Subcutaneous abdominal adipose tissue (tissue), 5 donors: ENCODE measurements around the gene HPSE2.
"Not testable (repeated sequence)": the region's sequence is repeated elsewhere in the genome, so short reads cannot be mapped to it uniquely, and the experiment has no call there.

Source experiments
- H3K27ac ChIP-seq: one replicate; pipeline ENCODE4 v1.7.0; 2013; ENCODE audit warnings: low read depth, mild to moderate bottlenecking, inconsistent platforms, low read length, moderate library complexity
- H3K27me3 ChIP-seq, 5 donors: one replicate each; pipeline ENCODE4 v1.7.0; 2013; ENCODE audit warnings: low read length in 5 of 5, inconsistent platforms in 1 of 5; ENCODE audit not compliant: control insufficient read depth in 5 of 5, insufficient read depth in 4 of 5
- H3K36me3 ChIP-seq, 5 donors: one replicate each; pipeline ENCODE4 v1.7.0; 2013; ENCODE audit warnings: low read length in 5 of 5; ENCODE audit not compliant: control insufficient read depth in 5 of 5, insufficient read depth in 5 of 5
- H3K4me1 ChIP-seq, 5 donors: one replicate each; pipeline ENCODE4 v1.7.0; 2013; ENCODE audit warnings: low read length in 5 of 5, mild to moderate bottlenecking in 3 of 5, moderate library complexity in 1 of 5; ENCODE audit not compliant: control insufficient read depth in 5 of 5, insufficient read depth in 5 of 5
- H3K4me3 ChIP-seq, 5 donors: one replicate each; pipeline ENCODE4 v1.7.0; 2013; ENCODE audit warnings: low read length in 5 of 5, low read depth in 1 of 5
- H3K9ac ChIP-seq, 5 donors: one replicate each; pipeline ENCODE4 v1.7.0; 2013; ENCODE audit warnings: low read length in 5 of 5, mild to moderate bottlenecking in 4 of 5, moderate library complexity in 3 of 5
- H3K9me3 ChIP-seq, 5 donors: one replicate each; pipeline ENCODE4 v1.7.0; 2013; ENCODE audit warnings: low read length in 5 of 5; ENCODE audit not compliant: control insufficient read depth in 5 of 5
- donor health status: healthy.
- donor health status: healthy.
- donor health status: healthy.
- donor health status: healthy.
- donor health status: healthy.

The HPSE2 gene

DNA sequence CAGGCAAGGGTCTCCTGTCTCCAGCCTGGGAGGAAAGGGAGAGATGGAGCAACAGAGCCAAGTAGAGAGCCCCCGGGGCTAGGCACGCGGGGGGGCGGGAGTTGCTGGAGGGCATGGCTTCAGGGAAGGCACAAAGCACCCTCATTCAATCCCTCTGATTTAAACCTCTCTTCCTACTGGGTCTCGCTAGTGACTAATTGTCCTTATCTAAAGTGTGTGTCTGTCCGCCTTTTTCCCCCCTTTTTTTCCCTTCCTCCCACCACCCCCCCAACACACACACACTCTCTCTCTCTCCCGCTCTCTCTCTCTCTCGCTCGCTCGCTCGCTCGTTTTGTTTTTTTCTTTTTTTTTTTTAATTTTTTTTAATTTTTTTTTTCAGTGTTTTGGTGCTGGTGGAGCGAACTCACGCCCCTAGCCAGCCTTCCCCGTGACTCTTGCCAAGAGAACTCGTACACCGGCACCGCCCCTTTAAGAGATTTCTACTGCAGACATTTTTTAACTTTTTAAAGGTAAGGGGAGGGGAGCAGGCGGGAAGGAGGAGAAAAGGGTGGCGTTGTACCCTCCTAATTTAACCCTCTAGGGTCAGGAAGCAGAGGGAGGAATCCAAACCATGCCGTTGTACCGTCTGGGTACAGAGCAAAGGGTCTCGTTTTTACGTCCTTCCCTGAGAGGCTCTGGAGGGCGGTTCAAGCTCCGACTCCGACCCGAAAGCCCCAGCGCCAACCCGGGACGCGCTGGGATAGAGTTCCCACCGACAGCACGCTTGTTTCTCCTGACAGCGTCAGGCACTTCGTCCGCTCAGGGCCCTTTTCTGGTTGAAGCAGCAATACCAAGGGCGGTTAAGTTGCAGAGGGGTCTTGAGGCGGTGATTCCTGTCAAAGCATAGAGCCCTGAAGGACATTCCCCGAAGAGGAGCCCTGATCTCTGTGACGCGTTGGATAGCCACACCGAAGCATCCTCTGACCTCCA is at the start of gene HPSE2:
Gene HPSE2 (minus strand): TSS at position 195 of the 969 bp plus-strand sequence.
- H3K9ac ChIP-seq, result peak within 1 kb of the TSS in 4 of 5 donors; percentile 10 to 64 (median 52)
- H3K4me3 ChIP-seq, result peak within 1 kb of the TSS; percentile 70 to 84 (median 79)
- peak within 1 kb of the TSS; percentile 67 for H3K27ac ChIP-seq

DNA sequence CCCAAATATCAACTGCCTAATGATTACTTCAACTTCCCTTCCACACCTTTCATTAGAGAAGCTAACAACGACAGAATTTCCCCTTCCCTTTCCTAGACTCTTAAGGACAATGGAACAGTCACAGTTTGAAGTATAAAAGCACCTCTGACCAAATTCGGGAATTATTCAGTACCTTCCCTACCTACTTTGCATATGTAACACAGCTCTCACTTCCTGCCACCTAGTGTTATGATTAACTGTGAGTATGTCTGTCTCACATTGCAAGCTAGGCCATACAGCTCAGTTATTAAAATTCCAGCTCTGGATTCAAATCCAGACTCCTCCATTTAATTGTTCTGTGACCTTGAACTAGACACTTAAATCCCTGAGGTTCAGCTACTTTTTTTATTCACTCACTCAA is 44.8 kb upstream of the HPSE2 start:
- Histone ChIP-seq H3K27ac (no peak overlapping the region), H3K9ac (no peak overlapping the region), H3K36me3 (no peaks in the 10 kb centered on the region), H3K4me3 (no peak overlapping the region), H3K27me3 (no peaks in the 10 kb centered on the region), H3K9me3 (peaks cover 2 to 7% (median 6%) of the 10 kb centered on the region in 5 donors), H3K4me1 (peaks cover 0 to 2% (median 0%) of the 10 kb centered on the region in 5 donors)

More for the DNA sequence above, at the start of gene HPSE2:
- Histone ChIP-seq H3K27me3 (peaks cover 7 to 53% (median 21%) of the 10 kb centered on the region in 5 donors), H3K36me3 (no peaks in the 10 kb centered on the region), H3K4me1 (peaks cover 7 to 54% (median 48%) of the 10 kb centered on the region in 5 donors), H3K9me3 (no peaks in the 10 kb centered on the region)

DNA sequence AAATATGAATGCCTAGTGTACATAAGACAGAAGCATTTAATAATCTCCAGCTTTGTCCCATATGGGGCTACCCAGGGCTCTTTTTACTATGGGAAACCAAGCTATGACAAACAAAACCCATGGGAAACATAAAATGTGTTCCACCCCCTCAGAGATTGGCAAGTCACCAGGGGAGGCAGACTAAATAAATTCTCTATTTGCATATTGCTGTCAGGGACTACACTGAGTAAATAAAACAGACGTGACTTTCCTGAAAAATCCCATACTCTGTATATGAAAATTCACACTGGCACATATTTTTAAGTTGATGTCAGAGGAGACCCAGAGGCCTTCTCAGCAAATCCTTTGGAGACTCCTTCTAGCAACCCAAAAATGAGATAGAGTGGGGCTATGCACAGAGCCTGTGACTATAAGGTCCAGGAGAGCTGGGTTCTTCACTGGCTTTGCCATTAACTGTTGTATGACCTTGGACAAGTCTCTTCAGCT is 44.0 kb upstream of the HPSE2 start:
- Histone ChIP-seq H3K4me1 (peaks cover 0 to 2% (median 0%) of the 10 kb centered on the region in 5 donors), H3K27ac (peak overlapping the region; percentile 4), H3K9ac (no peak overlapping the region), H3K9me3 (peaks cover 2 to 7% (median 6%) of the 10 kb centered on the region in 5 donors), H3K36me3 (no peaks in the 10 kb centered on the region), H3K4me3 (no peak overlapping the region), H3K27me3 (no peaks in the 10 kb centered on the region)

DNA sequence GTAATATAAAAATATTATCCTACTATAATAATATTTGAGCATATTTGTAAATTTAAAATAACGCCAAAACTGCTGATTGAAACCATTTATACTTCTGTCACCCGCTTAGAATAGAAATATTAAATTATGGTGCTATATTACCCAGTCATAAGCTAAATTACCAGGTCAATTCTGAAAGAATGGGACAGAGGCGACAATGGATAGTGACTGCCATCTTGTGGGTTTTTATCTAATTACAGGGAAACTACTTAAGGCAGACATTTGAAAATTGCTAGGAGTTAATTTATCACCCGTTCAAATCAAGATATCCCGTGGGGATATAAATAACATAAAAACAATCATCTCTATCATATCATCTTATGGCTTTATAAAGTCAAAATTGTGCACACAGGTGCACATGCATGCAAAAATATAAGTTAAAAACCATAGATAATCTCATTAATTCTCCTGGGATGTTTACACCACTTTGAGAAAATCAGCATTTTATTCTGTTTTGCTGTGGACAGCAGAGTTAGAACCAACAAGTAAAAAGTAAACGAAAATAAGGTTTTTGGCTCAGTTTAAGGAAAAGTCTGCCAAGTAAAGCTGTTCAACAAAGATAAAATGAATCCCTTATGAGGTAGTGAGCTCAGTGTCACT is 41.3 kb upstream of the HPSE2 start:
- Histone ChIP-seq H3K9ac (no peak overlapping the region), H3K27ac (no peak overlapping the region), H3K9me3 (no peaks in the 10 kb centered on the region), H3K27me3 (no peaks in the 10 kb centered on the region), H3K4me1 (peaks cover 0 to 2% (median 0%) of the 10 kb centered on the region in 5 donors), H3K36me3 (no peaks in the 10 kb centered on the region), H3K4me3 (no peak overlapping the region)

DNA sequence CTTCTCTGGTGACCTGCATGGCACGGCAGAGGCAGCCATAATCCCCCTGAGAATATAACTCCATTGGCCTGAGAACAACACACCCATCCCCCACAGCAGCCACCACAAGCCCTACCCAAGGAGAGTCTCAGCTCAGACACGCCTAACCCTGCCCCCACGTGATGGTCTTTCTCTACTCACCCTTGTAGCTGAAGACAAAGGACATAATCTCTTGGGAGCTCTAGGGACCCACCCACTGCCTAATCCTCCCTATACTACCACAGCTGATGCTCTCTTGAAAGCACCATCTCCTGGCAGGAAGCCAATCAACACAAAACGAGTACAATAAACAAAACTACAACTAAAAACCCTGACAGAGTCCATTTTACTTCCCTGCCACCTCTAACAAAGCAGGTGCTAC is 30.7 kb upstream of the HPSE2 start:
- H3K9ac ChIP-seq, result no peak overlapping the region
- no peak overlapping the region for H3K4me3 ChIP-seq
- H3K9me3 ChIP-seq, result peaks cover 0 to 4% (median 0%) of the 10 kb centered on the region in 5 donors
- H3K36me3 ChIP-seq, result no peaks in the 10 kb centered on the region
- no peaks in the 10 kb centered on the region for H3K27me3 ChIP-seq
- no peak overlapping the region for H3K27ac ChIP-seq
- H3K4me1 ChIP-seq, result peaks cover 0 to 3% (median 0%) of the 10 kb centered on the region in 5 donors

DNA sequence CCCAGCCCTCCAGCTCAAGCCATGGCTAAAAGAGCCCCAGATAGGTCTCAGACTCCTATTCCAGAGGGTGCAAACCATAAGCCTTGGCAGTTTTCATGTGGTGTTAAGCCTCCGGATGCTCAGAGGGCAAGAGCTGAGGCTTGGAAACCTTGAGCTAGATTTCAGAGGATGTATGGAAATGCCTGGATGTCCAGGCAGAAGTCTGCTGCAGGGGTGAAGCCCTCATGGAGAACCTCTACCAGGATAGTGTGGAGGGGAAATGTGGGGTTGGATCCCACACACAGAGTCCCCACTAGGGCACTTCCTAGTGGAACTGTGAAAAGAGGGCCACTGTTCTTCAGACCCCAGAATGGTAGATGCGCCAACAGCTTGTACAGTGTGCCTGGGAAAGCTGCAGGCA is 13.2 kb upstream of the HPSE2 start:
- H3K36me3 ChIP-seq, result no peaks in the 10 kb centered on the region
- H3K27ac ChIP-seq, result no peak overlapping the region
- peaks cover 0 to 7% (median 3%) of the 10 kb centered on the region in 5 donors for H3K9me3 ChIP-seq
- H3K4me1 ChIP-seq, result no peaks in the 10 kb centered on the region
- H3K9ac ChIP-seq, result no peak overlapping the region
- H3K4me3 ChIP-seq, result no peak overlapping the region
- H3K27me3 ChIP-seq, result no peaks in the 10 kb centered on the region

DNA sequence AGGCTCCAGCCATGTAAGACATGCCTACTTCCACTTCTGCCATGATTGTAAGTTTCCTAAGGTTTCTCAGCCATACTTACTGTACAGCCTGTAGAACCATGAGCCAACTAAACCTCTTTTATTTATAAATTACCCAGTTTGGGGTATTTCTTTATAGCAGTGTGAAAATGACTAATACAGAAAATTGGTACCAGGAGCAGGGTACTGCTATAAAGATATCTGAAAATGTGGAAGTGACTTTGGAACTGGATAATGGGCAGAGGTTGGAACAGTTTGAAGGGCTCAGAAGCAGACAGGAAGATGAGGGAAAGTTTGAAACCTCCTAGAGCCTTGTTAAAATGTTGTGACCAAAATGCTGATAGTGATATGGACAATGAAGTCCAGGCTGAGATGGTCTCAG is 12.2 kb upstream of the HPSE2 start:
- H3K4me1 ChIP-seq, H3K27me3 ChIP-seq, H3K9me3 ChIP-seq, H3K9ac ChIP-seq, H3K27ac ChIP-seq, H3K36me3 ChIP-seq, H3K4me3 ChIP-seq: not testable (repeated sequence)

DNA sequence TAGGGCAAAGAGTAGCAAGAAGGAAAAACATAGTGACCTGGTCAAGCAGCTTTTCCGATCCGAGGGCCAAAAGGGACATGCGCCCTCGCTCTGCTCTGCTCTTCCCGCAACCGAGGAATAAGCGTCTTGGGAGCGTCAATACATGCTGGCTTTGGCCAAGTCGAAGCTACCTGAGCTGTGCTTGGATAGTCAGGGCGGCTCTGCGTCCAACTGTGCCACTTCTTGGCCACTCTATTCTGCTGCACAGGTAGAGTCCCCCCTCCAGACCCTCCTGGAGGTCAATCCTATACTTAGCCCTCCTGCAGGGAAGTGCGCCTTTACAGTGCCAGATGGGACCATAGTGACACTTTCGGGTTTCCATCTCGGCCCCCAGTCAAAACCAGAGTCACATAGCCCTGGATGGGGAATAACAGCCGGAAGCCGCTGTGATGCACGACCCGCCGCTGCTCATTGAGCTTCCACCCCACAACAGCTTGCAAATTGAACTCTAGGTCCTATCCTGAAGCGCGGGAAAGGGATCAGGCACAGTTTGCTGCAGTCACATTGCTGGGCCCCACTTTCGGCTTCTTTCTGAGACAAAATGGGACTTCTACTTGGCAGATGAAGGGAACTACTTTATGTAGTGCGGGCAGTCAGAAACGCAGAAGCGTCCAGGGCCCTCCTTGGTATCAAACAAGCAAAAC is 1.1 kb upstream of the HPSE2 start:
- Histone ChIP-seq H3K27me3 (peaks cover 7 to 53% (median 21%) of the 10 kb centered on the region in 5 donors), H3K4me3 (peak overlapping the region; percentile 50 to 80 (median 74)), H3K9me3 (no peaks in the 10 kb centered on the region), H3K36me3 (no peaks in the 10 kb centered on the region), H3K9ac (peak overlapping the region in 1 of 5 donors; percentile 53), H3K27ac (no peak overlapping the region), H3K4me1 (peaks cover 7 to 53% (median 48%) of the 10 kb centered on the region in 5 donors)

DNA sequence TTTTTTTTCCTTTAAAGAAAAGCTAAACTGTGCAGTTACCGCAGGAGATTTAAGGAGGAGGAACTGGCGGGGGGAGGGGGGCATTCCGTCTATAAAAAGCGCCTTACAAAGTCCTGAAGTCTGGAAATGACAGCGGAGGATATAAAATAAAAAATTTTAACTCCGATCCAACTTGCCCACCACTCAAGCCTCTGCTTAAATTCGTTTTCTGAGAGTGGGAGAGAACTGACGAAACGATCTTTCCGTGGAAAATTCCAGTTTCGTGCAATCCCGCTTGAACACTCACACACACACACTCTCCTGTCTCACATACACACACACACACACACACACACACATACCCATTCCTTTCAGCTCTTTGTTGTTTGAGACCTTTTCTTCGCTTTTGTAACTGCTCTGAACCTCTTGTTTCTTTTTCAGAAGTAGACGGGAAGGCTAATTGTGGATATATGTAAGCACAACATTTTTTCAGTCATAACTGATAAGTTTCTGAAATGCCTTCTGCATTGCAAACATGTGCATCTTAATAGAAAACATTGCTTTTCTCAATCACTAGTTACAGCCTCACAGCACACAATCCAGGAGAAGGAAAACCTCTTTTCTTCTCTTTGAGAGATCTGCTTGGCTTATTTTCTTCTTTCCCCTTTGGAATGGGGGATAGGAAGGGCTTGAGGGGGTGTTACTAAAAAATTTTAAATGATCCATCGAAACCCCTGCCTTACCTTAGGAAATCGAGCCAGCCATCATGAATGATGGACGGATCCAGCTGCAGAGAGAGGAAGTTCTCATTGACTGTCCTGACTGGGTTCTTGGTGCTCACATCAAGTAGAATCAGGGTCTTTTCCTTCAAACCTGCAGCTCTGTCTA is 628 bp downstream of the HPSE2 start:
- Histone ChIP-seq H3K27me3 (peaks cover 7 to 53% (median 21%) of the 10 kb centered on the region in 5 donors), H3K36me3 (no peaks in the 10 kb centered on the region), H3K9ac (peak overlapping the region in 4 of 5 donors; percentile 10 to 64 (median 47)), H3K27ac (peak overlapping the region; percentile 67), H3K4me3 (peak overlapping the region; percentile 70 to 84 (median 79)), H3K9me3 (no peaks in the 10 kb centered on the region), H3K4me1 (peaks cover 7 to 54% (median 48%) of the 10 kb centered on the region in 5 donors)
